GM21526 (cell line): ENCODE measurements around the gene ARHGEF28.

Experiments used
- ATAC-seq: cut with Tn5 transposase; IDR thresholded peaks from one replicate; pipeline ENCODE4 v1.9.1; 2021; ENCODE audit warnings: moderate library complexity; ENCODE audit not compliant: unreplicated experiment, low FRiP score

Gene ARHGEF28

GRCh38 chr5:73732045-73732444 lies 106.0 kb downstream of the ARHGEF28 start:
- no peak for ATAC-seq

- ATAC-seq, result no peak
These were observed 107.2 kb downstream of the ARHGEF28 start for GRCh38 chr5:73733219-73733618.

DNA sequence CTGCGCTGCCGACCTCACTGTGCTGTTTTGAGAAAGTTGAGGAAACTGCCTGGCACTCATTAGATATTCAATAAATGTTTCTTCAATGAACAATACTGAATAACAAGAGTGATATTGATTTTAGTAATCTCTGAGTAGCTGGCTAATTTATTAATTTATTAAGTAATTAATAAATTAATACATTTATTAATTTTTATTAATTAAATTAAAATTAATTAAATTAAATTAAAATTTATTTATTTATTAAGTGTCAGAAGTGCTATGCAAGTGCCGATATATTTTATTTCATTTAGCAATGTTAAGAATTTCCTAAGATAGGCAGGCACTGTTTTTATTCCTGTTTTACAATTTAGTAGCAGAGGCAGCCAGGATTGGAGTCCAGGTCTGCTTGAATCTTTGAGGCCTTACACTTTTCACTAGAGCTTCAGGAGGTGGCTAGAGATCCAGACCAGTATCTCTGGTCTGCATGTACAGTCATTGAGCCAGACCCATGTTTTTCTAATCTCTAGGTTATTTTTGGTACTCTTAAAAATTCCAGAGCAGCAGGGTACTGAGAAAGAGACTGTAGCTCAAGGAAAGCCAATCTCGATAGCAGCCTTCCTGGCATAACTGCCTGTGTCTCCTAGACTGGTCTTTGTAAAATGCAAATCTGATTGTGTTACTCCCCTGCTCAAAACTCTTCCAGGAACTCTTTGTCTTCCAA lies 109.2 kb downstream of the ARHGEF28 start:
- ATAC-seq, result no peak

- ATAC-seq, result no peak
These were observed 113.7 kb downstream of the ARHGEF28 start for GRCh38 chr5:73739650-73740049.

- ATAC-seq, result no peak
These were observed 114.3 kb downstream of the ARHGEF28 start for GRCh38 chr5:73740274-73740790.

GRCh38 chr5:73743161-73743560 lies 117.2 kb downstream of the ARHGEF28 start:
- ATAC-seq, result no peak

DNA sequence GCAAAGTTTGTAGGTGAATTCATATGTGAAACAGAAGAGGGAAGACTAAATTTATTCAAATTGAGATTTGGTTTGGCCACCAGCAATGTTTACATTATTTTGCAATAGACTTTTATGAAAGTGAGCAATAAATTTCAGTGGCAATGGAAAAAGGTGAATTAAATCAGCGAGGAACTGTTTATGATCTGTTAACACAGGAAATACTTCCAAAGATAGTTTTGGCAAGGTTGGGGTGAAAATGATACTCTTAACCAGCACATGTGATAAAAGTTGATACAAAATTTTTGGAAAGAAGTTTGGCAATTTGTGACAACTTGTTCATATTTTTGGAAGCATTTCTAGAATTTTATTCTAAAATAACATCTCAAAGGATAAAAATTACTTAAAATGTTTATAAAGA lies 119.8 kb downstream of the ARHGEF28 start:
- no peak for ATAC-seq

DNA sequence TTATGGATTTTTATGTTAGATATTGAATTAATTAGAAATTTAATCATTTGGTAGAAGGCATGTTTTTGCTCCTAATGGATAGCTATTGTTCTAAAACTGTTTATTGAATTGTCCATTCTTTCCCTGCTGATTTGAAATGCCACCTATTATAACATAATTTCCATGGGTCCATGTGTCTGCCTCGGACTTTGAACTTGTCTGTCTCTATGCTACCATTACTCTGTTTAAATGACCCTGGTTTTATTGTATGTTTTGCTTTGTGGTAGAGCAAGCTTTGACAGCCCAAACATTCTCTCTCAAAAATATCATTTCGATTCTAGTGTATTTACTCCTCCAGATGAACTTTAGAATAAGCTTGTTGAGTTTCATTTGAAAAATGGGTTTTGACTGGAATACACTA lies 120.6 kb downstream of the ARHGEF28 start:
- ATAC-seq, result no peak

- no peak for ATAC-seq
These were observed 121.8 kb downstream of the ARHGEF28 start for GRCh38 chr5:73747696-73748380.

DNA sequence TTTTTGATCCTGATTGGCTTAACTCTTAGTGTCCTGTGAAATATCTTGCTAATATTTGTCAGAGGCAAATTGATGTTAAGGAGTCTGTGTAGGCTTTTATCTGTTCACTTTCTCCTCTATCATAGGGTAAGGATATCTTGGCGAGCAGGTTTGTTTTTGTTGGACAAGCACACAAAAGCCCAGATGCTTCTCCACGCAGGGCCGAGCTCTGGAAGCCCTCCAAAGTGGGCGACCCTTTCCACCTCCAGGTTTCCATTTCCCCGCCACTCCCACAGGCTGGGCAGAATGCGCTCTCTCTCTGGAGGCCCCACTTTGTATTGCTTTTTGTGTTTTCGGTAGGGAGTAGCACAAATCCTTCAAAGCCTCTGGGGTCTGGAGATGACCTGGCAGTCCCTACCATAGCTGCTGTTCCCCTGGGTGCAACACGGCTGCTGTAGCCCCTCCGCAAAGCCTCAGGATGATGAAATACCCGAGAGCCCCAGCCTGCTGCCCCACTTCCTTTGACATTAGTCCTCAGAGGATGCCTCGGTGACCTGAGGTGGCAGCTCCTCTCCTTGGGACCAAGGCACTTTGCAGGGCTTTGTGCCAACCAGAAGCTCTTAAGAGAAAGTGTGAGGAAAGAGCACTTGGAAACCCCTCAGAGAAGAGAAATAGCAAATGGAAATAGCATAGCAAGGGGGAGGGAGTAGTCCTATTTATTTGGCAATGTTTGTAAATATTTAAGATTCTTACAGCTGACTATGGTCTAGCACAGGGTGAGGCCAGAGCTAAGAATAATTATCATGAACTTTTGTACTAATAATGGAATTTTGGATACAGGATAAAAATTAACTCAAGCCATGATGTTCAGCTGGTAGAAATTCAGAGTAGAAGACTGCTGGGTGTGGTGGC lies 122.8 kb downstream of the ARHGEF28 start:
- ATAC-seq, result no peak

GRCh38 chr5:73749485-73750270 lies 123.7 kb downstream of the ARHGEF28 start:
- no peak for ATAC-seq

DNA sequence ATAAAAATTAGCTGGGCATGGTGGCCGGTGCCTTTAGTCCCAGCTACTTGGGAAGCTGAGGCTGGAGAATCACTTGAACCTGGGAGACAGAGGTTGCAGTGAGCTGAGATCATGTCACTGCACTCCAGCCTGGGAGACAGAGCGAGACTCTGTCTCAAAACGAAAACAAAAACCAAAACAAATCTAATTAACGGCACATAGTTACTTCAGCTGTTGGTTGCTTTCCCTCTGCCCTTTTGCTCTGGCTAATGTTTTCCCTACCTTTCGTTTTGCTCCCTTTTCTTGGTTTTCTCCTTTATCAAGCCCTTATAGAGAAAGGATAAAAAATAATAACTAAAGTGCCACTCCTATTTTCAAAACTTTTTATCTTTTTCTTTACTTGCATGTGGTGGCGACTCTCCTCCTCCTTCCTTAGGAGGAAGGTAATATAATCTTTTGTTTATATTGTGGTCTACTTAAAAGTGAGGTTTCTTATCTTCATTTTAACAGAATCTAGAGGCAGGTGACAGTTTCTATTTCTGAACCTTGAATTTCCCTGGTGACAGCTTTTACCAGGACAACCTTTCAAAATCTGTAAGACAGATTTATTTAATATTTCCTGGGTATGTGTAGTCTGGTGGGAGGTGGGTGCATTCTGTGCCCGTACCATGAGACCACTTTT lies 125.4 kb downstream of the ARHGEF28 start:
- ATAC-seq, result no peak

- no peak for ATAC-seq
These were observed 128.3 kb downstream of the ARHGEF28 start for GRCh38 chr5:73754254-73754653.

GRCh38 chr5:73757416-73757815 lies 131.4 kb downstream of the ARHGEF28 start:
- ATAC-seq, result no peak

GRCh38 chr5:73759771-73760170 lies 133.8 kb downstream of the ARHGEF28 start:
- ATAC-seq, result no peak

DNA sequence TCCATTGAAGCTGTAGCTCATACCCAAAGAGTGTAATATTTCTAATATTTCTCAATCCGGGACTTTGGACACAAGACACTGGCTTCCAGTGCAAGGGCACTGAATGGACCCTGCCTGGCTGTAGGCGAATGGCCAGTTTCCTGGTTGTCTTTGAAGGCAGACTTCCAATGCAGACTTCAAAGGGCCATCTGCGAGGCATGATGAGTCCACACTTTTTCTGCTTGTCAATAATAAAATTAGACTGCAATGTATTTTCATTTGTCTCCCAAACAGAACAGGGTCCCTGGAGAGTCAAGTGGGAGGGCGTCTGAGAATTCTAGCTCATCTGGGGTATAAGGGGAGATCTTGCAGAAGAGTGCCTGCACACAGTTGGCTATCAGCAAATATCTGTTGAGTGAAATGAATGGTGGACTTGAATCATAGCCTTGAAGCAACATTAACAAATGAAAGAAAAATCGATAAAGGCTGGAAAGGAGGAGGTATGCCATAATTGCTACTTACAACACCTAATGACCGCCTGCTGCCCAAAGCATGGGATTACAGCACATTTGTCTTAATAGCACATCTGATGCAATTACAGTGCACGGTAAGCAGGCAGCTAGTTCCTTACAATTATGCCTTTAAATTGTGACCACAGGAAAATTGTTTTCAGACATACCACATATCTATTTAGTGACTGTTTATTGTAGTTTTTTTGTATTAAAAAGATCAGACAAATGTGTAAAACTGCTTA lies 137.5 kb downstream of the ARHGEF28 start:
- no peak for ATAC-seq

- no peak for ATAC-seq
These were observed 138.6 kb downstream of the ARHGEF28 start for GRCh38 chr5:73764586-73764985.

DNA sequence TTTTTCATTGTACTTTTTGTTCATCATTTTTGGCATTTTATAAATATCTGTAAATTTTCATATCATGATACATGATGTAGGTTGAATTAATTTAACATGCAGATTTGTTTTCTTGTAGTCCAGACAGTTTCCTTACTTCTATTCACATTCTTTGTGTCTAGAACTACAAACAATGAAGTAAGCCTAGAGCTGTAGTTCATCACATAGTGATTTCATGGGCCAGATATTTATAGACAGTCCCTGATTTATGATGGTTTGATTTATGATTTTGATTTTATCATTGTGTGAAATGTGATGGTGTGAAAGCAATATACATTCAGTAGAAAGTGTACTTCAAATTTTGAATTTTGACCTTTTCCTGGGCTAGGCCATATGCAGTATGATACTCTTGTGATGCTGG lies 139.0 kb downstream of the ARHGEF28 start:
- ATAC-seq, result no peak

DNA sequence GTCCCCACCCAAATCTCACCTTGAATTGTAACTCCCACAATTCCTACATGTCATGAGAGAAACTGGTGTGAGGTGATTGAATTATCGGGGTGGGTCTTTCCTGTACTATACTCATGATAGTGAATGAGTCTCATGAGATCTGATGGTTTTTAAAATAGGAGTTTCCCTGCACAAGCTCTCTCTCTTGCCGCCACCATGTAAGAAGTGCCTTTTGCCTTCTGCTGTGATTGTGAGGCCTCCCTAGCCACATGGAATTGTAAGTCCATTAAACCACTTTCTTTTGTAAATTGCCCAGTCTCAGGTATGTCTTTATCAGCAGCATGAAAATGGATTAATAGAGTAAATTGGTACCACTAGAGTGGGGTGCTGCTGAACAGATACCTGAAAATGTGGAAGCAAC lies 140.9 kb downstream of the ARHGEF28 start:
- ATAC-seq, result no peak
